ENCODE data around the gene SLC5A5. TPM values are rescaled to one million over a fixed set of nuclear protein-coding genes. Genes with fewer than 3 reads are reported as not detected.

The SLC5A5 gene
- total and polyA plus RNA-seq, 2 of the 4 experiments (the other 2 are of a cell fraction): not detected

- Histone ChIP-seq H4K20me1 (ENCODE audit: insufficient read depth, low read length) (no peaks in the 10 kb centered on the region), H3K4me2 (ENCODE audit: low read depth, low read length) (no peak overlapping the region), H3K4ac (ENCODE audit: low read depth, low read length) (no peak overlapping the region), H3K27me3 (ENCODE audit: control insufficient read depth, insufficient read depth, low read length) (peaks cover 21% of the 10 kb centered on the region), H3K36me3 (ENCODE audit: control insufficient read depth, insufficient read depth, low read length) (no peaks in the 10 kb centered on the region), H3K18ac (ENCODE audit: low read depth, low read length) (no peak overlapping the region), H3K4me1 (ENCODE audit: control insufficient read depth, insufficient read depth, low read length) (peaks cover 4% of the 10 kb centered on the region), H3K4me3 (ENCODE audit: insufficient read depth, low read depth, low read length) (no peak overlapping the region), H3K27ac (ENCODE audit: insufficient read depth, low read length) (no peak overlapping the region), H3K9me3 (ENCODE audit: control insufficient read depth, insufficient read depth, low read length) (no peaks in the 10 kb centered on the region), H2BK5ac (ENCODE audit: low read depth, low read length, poor library complexity, severe bottlenecking) (no peak overlapping the region), H2BK15ac (ENCODE audit: low read depth, low read length) (no peak overlapping the region), H3K14ac (replicated peaks; ENCODE audit: low read depth, low read length) (no peak overlapping the region), H2AK5ac (ENCODE audit: low read depth, low read length) (no peak overlapping the region), H2BK120ac (ENCODE audit: low read depth, low read length) (no peak overlapping the region), H3K23ac (ENCODE audit: low read depth, low read length) (no peak overlapping the region), H4K8ac (ENCODE audit: low read depth in 2 of 2, low read length in 2 of 2) (no peak overlapping the region), H3K9ac (ENCODE audit: low read depth, low read length) (no peak overlapping the region), H4K91ac (ENCODE audit: insufficient read depth, low read depth, low read length) (no peak overlapping the region), H4K5ac (ENCODE audit: low read depth, low read length) (no peak overlapping the region), H3K79me1 (ENCODE audit: low read depth in 1 of 2, low read length in 2 of 2) (no peaks in the 10 kb centered on the region), H2AFZ (replicated peaks; ENCODE audit: low read length, poor library complexity) (no peak overlapping the region), H2BK20ac (ENCODE audit: low read depth, low read length) (no peak overlapping the region), H2AK9ac (replicated peaks; ENCODE audit: low read depth, low read length, poor library complexity) (no peak overlapping the region), H3K9me1 (ENCODE audit: insufficient read depth, low read length) (no peaks in the 10 kb centered on the region), H3K56ac (ENCODE audit: extremely low read depth, insufficient read depth, low read length) (no peak overlapping the region)
- ATAC-seq (ENCODE audit: low read depth): no peak
- TF ChIP-seq CEBPB (IDR thresholded peaks at IDR 0.05; ENCODE audit: low read depth, low read length) (no peak), BHLHE40 (IDR thresholded peaks at IDR 0.05; ENCODE audit: low read depth, low read length) (no peak), MAFK (IDR thresholded peaks at IDR 0.05; ENCODE audit: low read depth, low read length) (no peak), CHD1 (IDR thresholded peaks at IDR 0.05; ENCODE audit: low read depth, low read length) (no peak), MXI1 (IDR thresholded peaks at IDR 0.05; ENCODE audit: borderline replicate concordance, low read depth, low read length) (no peak), RCOR1 (IDR thresholded peaks at IDR 0.05; ENCODE audit: insufficient replicate concordance, low read length) (no peak), POLR2A (IDR thresholded peaks at IDR 0.05; ENCODE audit: low read depth, low read length) (no peak), NFE2L2 (IDR thresholded peaks at IDR 0.05; ENCODE audit: low read depth, low read length) (no peak), RFX5 (IDR thresholded peaks at IDR 0.05; ENCODE audit: low read depth, low read length) (no peak), SMC3 (IDR thresholded peaks at IDR 0.05; ENCODE audit: low read depth, low read length) (no peak), RAD21 (IDR thresholded peaks at IDR 0.05; ENCODE audit: low read length) (no peak), CTCF (conservative IDR thresholded peaks at IDR 0.05; ENCODE audit: low read depth, low read length) (no peak)
- CTCF ChIA-PET: interaction anchor here (0.6 kb wide), 1 partner anchor 18 kb away, joined by 3 read pairs; no protein-coding TSS in a partner anchor
- 100% methylated on average over 3 of the region's 6 CpGs; no CpG with 5 or more reads in 1 of the 2 experiments for WGBS, 2 experiments (ENCODE audit: extremely low coverage in 2 of 2, insufficient read length in 1 of 2)
- no TSS peak for BruUV-seq (replicated peaks)
- POLR2A ChIA-PET (ENCODE audit: unreplicated experiment): no interaction called here
- dilution Hi-C loops (cut with HindIII; ENCODE audit: low sequenced_read_pairs, unreplicated experiment): no loop called here
- DNase-seq: no peak
- intact Hi-C loops (cut with micrococcal nuclease): no loop called here
- in situ Hi-C loops (cut with MboI; ENCODE audit: low sequenced_read_pairs): no loop called here
Measured at GRCh38 chr19:17840019-17840418, 31.7 kb upstream of the SLC5A5 start.
